Measurements from ENCODE around the gene ARL5B. TPM values are rescaled to one million over a fixed set of nuclear protein-coding genes. Genes with fewer than 3 reads are reported as not detected.
"Not testable (repeated sequence)": the region's sequence is repeated elsewhere in the genome, so short reads cannot be mapped to it uniquely, and the experiment has no call there.

ARL5B gene
- total and polyA plus RNA-seq, 7 donors: 2.9 to 8.9 (median 7.0) TPM

GRCh38 chr10:18635995-18636394 lies 23.2 kb upstream of the ARL5B start:
- no peak for ATAC-seq
- 92 to 97% (median 93%) methylated on average over 4 of the region's 4 CpGs for WGBS, 3 donors
- intact Hi-C loops (cut with DNase I): no loop called here

GRCh38 chr10:18637400-18637799 lies 21.8 kb upstream of the ARL5B start:
- ATAC-seq: not testable (repeated sequence)

More at GRCh38 chr10:18635995-18636394, 23.2 kb upstream of the ARL5B start:
- H3K4me3 ChIP-seq: no peak overlapping the region
- H3K36me3 ChIP-seq (ENCODE audit: insufficient read depth in 1 of 2, low read depth in 1 of 2): no peaks in the 10 kb centered on the region
- no peaks in the 10 kb centered on the region for H3K4me1 ChIP-seq
- H3K9me3 ChIP-seq: no peaks in the 10 kb centered on the region
- H3K27me3 ChIP-seq (ENCODE audit: insufficient read depth in 3 of 3, low read length in 2 of 3): no peaks in the 10 kb centered on the region
- no peak for DNase-seq
- no peak for TF ChIP-seq CTCF (IDR thresholded peaks at IDR 0.05)
- no peak overlapping the region for H3K27ac ChIP-seq

GRCh38 chr10:18639719-18640118 lies 19.5 kb upstream of the ARL5B start:
- H3K27me3 ChIP-seq (ENCODE audit: insufficient read depth in 3 of 3, low read length in 2 of 3); H3K27ac ChIP-seq; intact Hi-C loops (cut with DNase I); DNase-seq; ATAC-seq; H3K36me3 ChIP-seq (ENCODE audit: insufficient read depth in 1 of 2, low read depth in 1 of 2); H3K4me3 ChIP-seq; H3K4me1 ChIP-seq; H3K9me3 ChIP-seq: not testable (repeated sequence)
- WGBS, 3 donors: 92 to 96% (median 96%) methylated on average over 2 of the region's 2 CpGs

More at GRCh38 chr10:18637400-18637799, 21.8 kb upstream of the ARL5B start:
- H3K4me3 ChIP-seq; H3K9me3 ChIP-seq; H3K36me3 ChIP-seq (ENCODE audit: insufficient read depth in 1 of 2, low read depth in 1 of 2); H3K4me1 ChIP-seq; H3K27ac ChIP-seq; intact Hi-C loops (cut with DNase I); DNase-seq; H3K27me3 ChIP-seq (ENCODE audit: insufficient read depth in 3 of 3, low read length in 2 of 3): not testable (repeated sequence)
- WGBS, 3 donors: 82 to 91% (median 91%) methylated on average over 1 of the region's 1 CpG

GRCh38 chr10:18647151-18647550 lies 12.1 kb upstream of the ARL5B start:
- H3K27ac ChIP-seq: no peak overlapping the region
- ATAC-seq (no peak), DNase-seq (no peak)
- WGBS, 3 donors: 94 to 96% (median 94%) methylated on average over 2 of the region's 2 CpGs
- H3K4me3 ChIP-seq: no peak overlapping the region
- H3K36me3 ChIP-seq (ENCODE audit: insufficient read depth in 1 of 2, low read depth in 1 of 2): peaks cover 0 to 27% of the 10 kb centered on the region in 2 donors
- TF ChIP-seq CTCF (IDR thresholded peaks at IDR 0.05): no peak
- H3K27me3 ChIP-seq (ENCODE audit: insufficient read depth in 3 of 3, low read length in 2 of 3): no peaks in the 10 kb centered on the region
- H3K4me1 ChIP-seq: peaks cover 14% of the 10 kb centered on the region
- no peaks in the 10 kb centered on the region for H3K9me3 ChIP-seq
- intact Hi-C loops (cut with DNase I): no loop called here

- no peak for ATAC-seq
- intact Hi-C loops (cut with DNase I): no loop called here
- H3K9me3 ChIP-seq: no peaks in the 10 kb centered on the region
- 94 to 97% (median 96%) methylated on average over 3 of the region's 3 CpGs for WGBS, 3 donors
- peaks cover 16% of the 10 kb centered on the region for H3K4me1 ChIP-seq
- H3K36me3 ChIP-seq (ENCODE audit: insufficient read depth in 1 of 2, low read depth in 1 of 2): peaks cover 0 to 27% of the 10 kb centered on the region in 2 donors
- H3K27me3 ChIP-seq (ENCODE audit: insufficient read depth in 3 of 3, low read length in 2 of 3): no peaks in the 10 kb centered on the region
- no peak for DNase-seq
- TF ChIP-seq CTCF (IDR thresholded peaks at IDR 0.05): no peak
- no peak overlapping the region for H3K27ac ChIP-seq
- no peak overlapping the region for H3K4me3 ChIP-seq
Observed at GRCh38 chr10:18647945-18648344, 11.3 kb upstream of the ARL5B start.

GRCh38 chr10:18649364-18649959 lies 9.8 kb upstream of the ARL5B start:
- no peaks in the 10 kb centered on the region for H3K9me3 ChIP-seq
- WGBS, 3 donors: 65 to 72% (median 65%) methylated on average over 7 of the region's 7 CpGs
- intact Hi-C loops (cut with DNase I): no loop called here

More at GRCh38 chr10:18649364-18649959, 9.8 kb upstream of the ARL5B start:
- H3K27ac ChIP-seq: no peak overlapping the region
- ATAC-seq: no peak
- no peak for TF ChIP-seq CTCF (IDR thresholded peaks at IDR 0.05)
- no peaks in the 10 kb centered on the region for H3K27me3 ChIP-seq (ENCODE audit: insufficient read depth in 3 of 3, low read length in 2 of 3)
- peaks cover 0 to 27% of the 10 kb centered on the region in 2 donors for H3K36me3 ChIP-seq (ENCODE audit: insufficient read depth in 1 of 2, low read depth in 1 of 2)
- H3K4me1 ChIP-seq: peaks cover 16% of the 10 kb centered on the region
- no peak overlapping the region for H3K4me3 ChIP-seq
- DNase-seq: no peak
